Stimulated activated CD4-positive, alpha-beta T cell treated with anti-CD3 and anti-CD28 coated beads, Interleukin-1b, Interleukin-23, amount 100 ng/mL, for 24 hours (primary cell): Measurements from ENCODE around the gene RD3L.

ENCODE experiments used
- DNase-seq, 4 experiments: peaks; one replicate each; pipeline ENCODE4 v3.0.0-alpha.2; 2020; ENCODE audit warnings: low read depth in 4 of 4, low spot score in 1 of 4

The RD3L gene

GRCh38 chr14:103896578-103896977 is 45.8 kb downstream of the RD3L start:
- DNase-seq = no peak

- no peak for DNase-seq
Observed at GRCh38 chr14:103894723-103895059, 47.6 kb downstream of the RD3L start.

- DNase-seq = no peak
Observed at GRCh38 chr14:103894034-103894722, 48.2 kb downstream of the RD3L start.

- no peak for DNase-seq
Observed at GRCh38 chr14:103892247-103892646, 50.1 kb downstream of the RD3L start.

GRCh38 chr14:103891667-103892215 is 50.6 kb downstream of the RD3L start:
- no peak for DNase-seq

- no peak for DNase-seq
Observed at GRCh38 chr14:103890821-103891666, 51.3 kb downstream of the RD3L start.
